Ovary (tissue), 9 donors: ENCODE results near the gene ZNF804B. TPM values are rescaled to one million over a fixed set of nuclear protein-coding genes. Genes with fewer than 3 reads are reported as not detected.

Experiments
- DNase-seq, 5 donors: peaks; one replicate each; pipeline ENCODE4 v3.0.0-alpha.2; 2019 to 2020
- H3K27ac ChIP-seq, 2 donors: fragments of 200-600 bp; one replicate each; pipeline versions ENCODE4 v1.5.1 to v1.8.0; 2019 to 2022
- H3K27me3 ChIP-seq: fragments of 200-600 bp; one replicate; pipeline ENCODE4 v1.8.0; 2022
- H3K36me3 ChIP-seq: fragments of 200-600 bp; sonication (generic); one replicate; pipeline ENCODE4 v1.5.1; 2019
- H3K4me1 ChIP-seq: one replicate; pipeline ENCODE4 v1.8.1; 2013; ENCODE audit warnings: mild to moderate bottlenecking, moderate library complexity; ENCODE audit not compliant: insufficient read depth
- H3K4me3 ChIP-seq: fragments of 200-600 bp; sonication (generic); one replicate; pipeline ENCODE4 v1.5.1; 2017
- H3K9me3 ChIP-seq, 2 donors: fragments of 200-600 bp in 1 of 2; sonication (generic) in 1 of 2; one replicate each; pipeline versions ENCODE4 v1.5.1 to v1.8.1; 2013 to 2019; ENCODE audit warnings: mild to moderate bottlenecking in 1 of 2, moderate library complexity in 1 of 2
- CTCF ChIP-seq, 3 donors: fragments of 450-650 bp in 2 of 3; fragments of 200-600 bp in 1 of 3; IDR thresholded peaks; one replicate each; pipeline versions ENCODE4 v1.5.1 to v1.8.0; 2016 to 2022; ENCODE audit warnings: antibody characterized with exemption in 3 of 3, mild to moderate bottlenecking in 1 of 3
- EP300 ChIP-seq: sonication (generic); formaldehyde crosslinking; IDR thresholded peaks from one replicate; pipeline ENCODE4 v1.6.1; 2017; ENCODE audit warnings: antibody characterized with exemption
- POLR2A ChIP-seq: fragments of 450-650 bp; IDR thresholded peaks from one replicate; pipeline ENCODE4 v1.6.1; 2017; ENCODE audit warnings: antibody characterized with exemption, mild to moderate bottlenecking, moderate library complexity
- WGBS, 3 donors: extraction: QIAGEN DNeasy Blood & Tissue Kit in 1 of 3; methylation state at CpG; one replicate each; pipeline versions ENCODE4 v1.1.5 to v1.1.7; 2013 to 2017; 5-methylcytosine and 5-hydroxymethylcytosine counted together
- intact Hi-C, 4 donors: fragments of 100-400 bp; cut with DNase I; formaldehyde crosslinking; loops; one replicate each; pipeline versions ENCODE4 v1.11.0 to v1.15.1; 2022 to 2023
- polyA plus RNA-seq, 2 donors: library from polyadenylated mRNA; stranded (reverse); fragments of 200-250 nt in 1 of 2; fragments of 350-450 nt in 1 of 2; fragmentation: Illumina TruSeq in 1 of 2; extraction: RNeasy Lipid Tissue Mini Kit (QIAGEN cat#74804) in 1 of 2; gene quantifications; one replicate each; pipeline ENCODE4 v1.2.3, GENCODE V29; 2013 to 2014
- small RNA-seq: library from RNA; depleted of rRNA; stranded (forward); fragments of <200 nt; gene quantifications from one replicate; pipeline ENCODE3, GENCODE V24; 2016
- total RNA-seq, 7 donors: library from RNA; depleted of rRNA in 2 of 7; stranded (reverse); fragments of >200 nt in 2 of 7; fragmentation: NEBNext Ultra II Directional in 3 of 7; extraction: Animal tissue kit (Norgen Biotek cat#: 25700) in 3 of 7; gene quantifications; one replicate each; pipeline versions ENCODE4 v1.1.0 to v1.2.4, GENCODE V29; 2016 to 2023
- donor health status: DM: no; HTN: no; CAD: no; lungs with moderate emphysema.
- donor health status: DM: no; HTN: no; CAD: no.
- donor health status: Bipolar disorder and iron deficiency.
- donor health status: DM: yes; HTN: yes; CAD: no.
- donor health status: DM: no; HTN: no; CAD: no.
- donor health status: DM: yes; HTN: yes; CAD: no.

ZNF804B gene
- total and polyA plus RNA-seq, 9 donors: 0.08 to 0.28 (median 0.25) TPM; not detected in 6

- H3K36me3 ChIP-seq: no peaks in the 10 kb centered on the region
- TF ChIP-seq EP300: no peak
- no peak for TF ChIP-seq CTCF (IDR thresholded peaks at IDR 0.05)
- TF ChIP-seq POLR2A: no peak
- H3K4me1 ChIP-seq: no peaks in the 10 kb centered on the region
- no peak overlapping the region for H3K4me3 ChIP-seq
- H3K9me3 ChIP-seq: no peaks in the 10 kb centered on the region
- DNase-seq: no peak
- H3K27me3 ChIP-seq: no peaks in the 10 kb centered on the region
- no peak overlapping the region for H3K27ac ChIP-seq
- intact Hi-C loops: no loop called here
- whole genome bisulfite sequencing, 3 donors: 94 to 97% (median 96%) methylated on average over 1 of the region's 1 CpG
Measured at GRCh38 chr7:89385411-89385810, 625.9 kb downstream of the ZNF804B start.

Small RNA genes within 50 kb of the gene (small RNA-seq; reads per million reads assigned to genes)
- not detected for gene AC002127.1

Other genes with a start within 250 kb of the ZNF804B start
- gene TEX47, start 36.0 kb downstream of the ZNF804B start, total RNA-seq: not detected
- gene TEX47, start 36.0 kb downstream of the ZNF804B start, polyA plus RNA-seq: not detected